OCI-LY1 (cell line): Measurements from ENCODE around the gene LELP1.

Experiments
- H2AFZ ChIP-seq: fragments of 200-600 bp; sonication (generic), shearing (Covaris generic); 2 replicates; pipeline ENCODE4 v1.6.0; 2014; ENCODE audit warnings: antibody characterized with exemption, mild to moderate bottlenecking, low read length
- H3F3A ChIP-seq: fragments of 200-600 bp; sonication (generic), shearing (Covaris generic); 2 replicates; pipeline ENCODE4 v1.6.0; 2014; ENCODE audit warnings: mild to moderate bottlenecking, antibody characterized with exemption, low read length, moderate library complexity; ENCODE audit not compliant: insufficient read depth
- H3K27ac ChIP-seq: fragments of 200-600 bp; sonication (generic); 2 replicates; pipeline ENCODE4 v1.5.1; 2014; ENCODE audit warnings: low read length, mixed run types, mild to moderate bottlenecking, low read depth; ENCODE audit not compliant: poor library complexity, severe bottlenecking
- H3K27me3 ChIP-seq: fragments of 200-600 bp; sonication (generic); 2 replicates; pipeline ENCODE4 v1.6.0; 2014; ENCODE audit warnings: antibody characterized with exemption, mild to moderate bottlenecking, low read length, moderate library complexity; ENCODE audit not compliant: insufficient read depth
- H3K36me3 ChIP-seq: fragments of 200-600 bp; sonication (generic); 2 replicates; pipeline ENCODE4 v1.6.1; 2014; ENCODE audit warnings: mild to moderate bottlenecking, antibody characterized with exemption, low read length, moderate library complexity, mixed read lengths; ENCODE audit not compliant: insufficient read depth
- H3K4me1 ChIP-seq: fragments of 200-600 bp; sonication (generic); 2 replicates; pipeline ENCODE4 v1.5.1; 2014; ENCODE audit warnings: mild to moderate bottlenecking, low read length, moderate library complexity; ENCODE audit not compliant: insufficient read depth, severe bottlenecking
- H3K4me2 ChIP-seq: fragments of 200-600 bp; sonication (generic), shearing (Covaris generic); 2 replicates; pipeline ENCODE4 v1.6.1; 2014; ENCODE audit warnings: low read length
- H3K4me3 ChIP-seq: fragments of 200-600 bp; sonication (generic); 2 replicates; pipeline ENCODE4 v1.5.1; 2014; ENCODE audit warnings: low read length, low read depth, mild to moderate bottlenecking, mixed read lengths; ENCODE audit not compliant: poor library complexity, severe bottlenecking
- H3K79me2 ChIP-seq: fragments of 200-600 bp; shearing (Covaris generic); 2 replicates; pipeline ENCODE4 v1.6.1; 2016; ENCODE audit warnings: mixed run types, low read length, mixed read lengths; ENCODE audit not compliant: insufficient read depth
- H3K9ac ChIP-seq: fragments of 200-600 bp; sonication (generic), shearing (Covaris generic); 2 replicates; pipeline ENCODE4 v1.6.1; 2014; ENCODE audit warnings: mild to moderate bottlenecking, low read length, mixed read lengths
- H3K9me2 ChIP-seq: fragments of 200-600 bp; sonication (generic), shearing (Covaris generic); 2 replicates; pipeline ENCODE4 v1.6.1; 2014; ENCODE audit warnings: low read depth, mild to moderate bottlenecking, low read length, mixed read lengths
- H3K9me3 ChIP-seq: fragments of 200-600 bp; shearing (Covaris generic); 2 replicates; pipeline ENCODE4 v1.6.1; 2014; ENCODE audit warnings: low read length, mixed read lengths
- H4K20me1 ChIP-seq: fragments of 200-600 bp; sonication (generic), shearing (Covaris generic); 2 replicates; pipeline ENCODE4 v1.6.0; 2016; ENCODE audit warnings: mild to moderate bottlenecking, low read length; ENCODE audit not compliant: insufficient read depth
- EZH2 ChIP-seq: fragments of 200-600 bp; sonication (generic), shearing (Covaris generic); IDR thresholded peaks from 2 replicates; pipeline ENCODE4 v1.8.0; 2017; ENCODE audit warnings: borderline replicate concordance, mixed run types, mild to moderate bottlenecking, antibody characterized with exemption, low read length, moderate library complexity, mixed read lengths
- TF ChIP-seq, protein P1 (sequence below): fragments of 200-600 bp; sonication (generic), shearing (Covaris generic); IDR thresholded peaks from 2 replicates; pipeline ENCODE4 v1.5.1; 2017; ENCODE audit warnings: mild to moderate bottlenecking, antibody characterized with exemption, low read length, moderate library complexity, mixed read lengths

The LELP1 gene

DNA sequence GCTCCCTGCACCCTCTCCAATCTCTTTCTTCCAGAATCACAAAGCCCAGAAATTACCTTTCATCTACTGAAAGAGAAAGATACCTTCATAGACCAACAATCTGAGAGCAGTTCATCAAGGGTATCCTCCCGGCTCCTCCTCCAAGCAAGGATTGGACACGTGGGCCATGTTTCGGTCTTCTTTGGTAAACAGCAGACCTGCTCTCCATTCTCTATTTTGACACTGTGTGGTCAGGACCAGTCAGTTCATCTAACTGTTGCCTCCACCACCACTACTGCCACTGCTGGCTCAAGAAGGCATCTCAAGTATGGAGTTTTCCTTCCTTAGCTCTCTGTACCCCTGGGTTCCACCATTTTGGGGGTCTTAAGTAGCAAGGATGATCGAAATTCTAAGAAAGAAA, 8.0 kb upstream of the LELP1 start:
- Histone ChIP-seq H3K9me2 (no peaks in the 10 kb centered on the region), H4K20me1 (no peaks in the 10 kb centered on the region), H3F3A (no peaks in the 10 kb centered on the region), H2AFZ (no peak overlapping the region), H3K79me2 (no peaks in the 10 kb centered on the region), H3K27me3 (no peaks in the 10 kb centered on the region), H3K9ac (no peak overlapping the region), H3K27ac (no peak overlapping the region), H3K36me3 (no peaks in the 10 kb centered on the region), H3K4me3 (no peak overlapping the region), H3K4me2 (no peak overlapping the region), H3K4me1 (no peaks in the 10 kb centered on the region), H3K9me3 (no peaks in the 10 kb centered on the region)
- TF ChIP-seq EZH2, result no peak
- TF ChIP-seq, protein P1, sequence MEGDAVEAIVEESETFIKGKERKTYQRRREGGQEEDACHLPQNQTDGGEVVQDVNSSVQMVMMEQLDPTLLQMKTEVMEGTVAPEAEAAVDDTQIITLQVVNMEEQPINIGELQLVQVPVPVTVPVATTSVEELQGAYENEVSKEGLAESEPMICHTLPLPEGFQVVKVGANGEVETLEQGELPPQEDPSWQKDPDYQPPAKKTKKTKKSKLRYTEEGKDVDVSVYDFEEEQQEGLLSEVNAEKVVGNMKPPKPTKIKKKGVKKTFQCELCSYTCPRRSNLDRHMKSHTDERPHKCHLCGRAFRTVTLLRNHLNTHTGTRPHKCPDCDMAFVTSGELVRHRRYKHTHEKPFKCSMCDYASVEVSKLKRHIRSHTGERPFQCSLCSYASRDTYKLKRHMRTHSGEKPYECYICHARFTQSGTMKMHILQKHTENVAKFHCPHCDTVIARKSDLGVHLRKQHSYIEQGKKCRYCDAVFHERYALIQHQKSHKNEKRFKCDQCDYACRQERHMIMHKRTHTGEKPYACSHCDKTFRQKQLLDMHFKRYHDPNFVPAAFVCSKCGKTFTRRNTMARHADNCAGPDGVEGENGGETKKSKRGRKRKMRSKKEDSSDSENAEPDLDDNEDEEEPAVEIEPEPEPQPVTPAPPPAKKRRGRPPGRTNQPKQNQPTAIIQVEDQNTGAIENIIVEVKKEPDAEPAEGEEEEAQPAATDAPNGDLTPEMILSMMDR, result no peak

DNA sequence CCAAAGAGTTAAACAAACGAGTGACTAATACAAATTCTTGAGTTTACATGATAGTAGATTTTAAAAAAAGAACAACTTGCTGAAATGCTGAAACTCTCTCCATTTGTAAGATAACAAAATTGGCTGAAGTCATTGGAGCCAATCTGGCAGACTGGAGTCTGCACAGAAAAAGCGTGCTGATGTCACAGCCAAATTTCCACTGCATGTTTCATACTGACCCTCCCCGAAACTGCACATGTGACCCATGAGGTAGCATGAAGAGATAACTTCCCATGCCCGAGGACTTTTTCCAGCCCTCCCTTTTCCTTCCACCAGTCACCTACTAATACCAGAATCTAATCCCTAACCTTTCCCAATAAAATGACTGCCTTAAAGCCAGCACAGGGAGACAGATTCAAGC, 1.2 kb upstream of the LELP1 start:
- no peak for TF ChIP-seq EZH2
- TF ChIP-seq, protein P1, result no peak
- no peak overlapping the region for H2AFZ ChIP-seq
- H3F3A ChIP-seq, result no peaks in the 10 kb centered on the region
- H4K20me1 ChIP-seq, result no peaks in the 10 kb centered on the region
- H3K79me2 ChIP-seq, result no peaks in the 10 kb centered on the region
- no peaks in the 10 kb centered on the region for H3K9me3 ChIP-seq
- H3K4me3 ChIP-seq, result no peak overlapping the region
- H3K4me1 ChIP-seq, result no peaks in the 10 kb centered on the region
- H3K4me2 ChIP-seq, result no peak overlapping the region
- H3K36me3 ChIP-seq, result no peaks in the 10 kb centered on the region
- no peak overlapping the region for H3K27ac ChIP-seq
- no peaks in the 10 kb centered on the region for H3K9me2 ChIP-seq
- no peaks in the 10 kb centered on the region for H3K27me3 ChIP-seq
- no peak overlapping the region for H3K9ac ChIP-seq

DNA sequence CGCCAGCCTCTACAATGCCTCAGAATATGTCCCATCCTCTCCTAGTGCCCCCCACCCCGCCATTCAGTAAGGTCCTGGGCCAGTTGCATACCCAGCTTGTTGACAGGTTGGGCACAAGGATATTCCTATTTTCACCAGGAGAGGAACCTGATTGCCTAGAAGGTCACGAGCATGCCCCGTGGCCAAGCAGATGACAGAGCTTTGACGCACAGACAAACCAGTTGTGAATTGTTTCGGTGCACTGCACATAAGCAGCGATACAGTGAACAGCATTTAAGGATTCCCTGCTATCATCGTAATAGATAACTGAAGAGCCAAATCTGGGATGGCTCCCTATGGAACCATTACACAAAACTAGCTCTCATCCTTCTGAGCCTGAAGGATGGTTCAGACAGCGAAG, 3.4 kb downstream of the LELP1 start:
- no peaks in the 10 kb centered on the region for H3K36me3 ChIP-seq
- H3F3A ChIP-seq, result no peaks in the 10 kb centered on the region
- no peak overlapping the region for H3K4me2 ChIP-seq
- no peak overlapping the region for H3K4me3 ChIP-seq
- H3K9ac ChIP-seq, result no peak overlapping the region
- H3K9me2 ChIP-seq, result no peaks in the 10 kb centered on the region
- TF ChIP-seq, protein P1, result no peak
- no peak for TF ChIP-seq EZH2
- H3K27me3 ChIP-seq, result no peaks in the 10 kb centered on the region
- no peak overlapping the region for H2AFZ ChIP-seq
- no peak overlapping the region for H3K27ac ChIP-seq
- H3K4me1 ChIP-seq, result no peaks in the 10 kb centered on the region
- H3K79me2 ChIP-seq, result no peaks in the 10 kb centered on the region
- H4K20me1 ChIP-seq, result no peaks in the 10 kb centered on the region
- H3K9me3 ChIP-seq, result no peaks in the 10 kb centered on the region
